ENCODE data around the gene MSLN.

The MSLN gene

GRCh38 chr16:778447-778846 lies 17.9 kb downstream of the MSLN start:
- DNase-seq: no peak

DNA sequence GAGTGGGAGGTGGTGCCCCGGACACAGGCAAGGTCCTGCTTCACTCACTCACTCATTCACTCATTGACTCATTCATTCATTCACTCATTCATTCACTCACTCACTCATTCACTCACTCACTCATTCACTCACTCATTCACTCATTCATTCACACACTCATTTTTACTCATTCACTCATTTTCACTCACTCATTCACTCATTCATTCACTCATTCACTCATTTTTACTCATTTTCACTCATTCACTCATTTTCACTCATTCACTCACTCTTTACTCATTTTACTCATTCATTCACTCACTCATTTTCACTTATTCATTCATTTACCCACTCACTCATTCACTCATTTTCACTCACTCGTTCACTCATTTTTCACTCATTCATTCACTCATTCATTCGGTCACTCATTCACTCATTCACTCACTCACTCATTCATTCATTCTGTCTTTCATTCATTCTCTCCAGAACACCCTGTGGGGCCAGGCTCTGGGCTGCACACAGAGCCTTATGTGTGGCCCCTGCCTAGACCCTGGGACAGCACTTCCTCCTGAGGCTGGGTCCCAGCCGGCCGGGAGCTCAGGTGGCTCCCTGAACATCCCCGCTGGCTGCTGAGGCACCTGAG lies 18.5 kb downstream of the MSLN start:
- DNase-seq: no peak

GRCh38 chr16:779561-779960 lies 19.0 kb downstream of the MSLN start:
- DNase-seq: no peak

GRCh38 chr16:780296-780695 lies 19.8 kb downstream of the MSLN start:
- DNase-seq: no peak

GRCh38 chr16:781346-782010 lies 20.9 kb downstream of the MSLN start:
- no peak for DNase-seq

GRCh38 chr16:782258-782657 lies 21.7 kb downstream of the MSLN start:
- DNase-seq: no peak

- no peak for DNase-seq
Measured at GRCh38 chr16:782766-783403, 22.4 kb downstream of the MSLN start.

DNA sequence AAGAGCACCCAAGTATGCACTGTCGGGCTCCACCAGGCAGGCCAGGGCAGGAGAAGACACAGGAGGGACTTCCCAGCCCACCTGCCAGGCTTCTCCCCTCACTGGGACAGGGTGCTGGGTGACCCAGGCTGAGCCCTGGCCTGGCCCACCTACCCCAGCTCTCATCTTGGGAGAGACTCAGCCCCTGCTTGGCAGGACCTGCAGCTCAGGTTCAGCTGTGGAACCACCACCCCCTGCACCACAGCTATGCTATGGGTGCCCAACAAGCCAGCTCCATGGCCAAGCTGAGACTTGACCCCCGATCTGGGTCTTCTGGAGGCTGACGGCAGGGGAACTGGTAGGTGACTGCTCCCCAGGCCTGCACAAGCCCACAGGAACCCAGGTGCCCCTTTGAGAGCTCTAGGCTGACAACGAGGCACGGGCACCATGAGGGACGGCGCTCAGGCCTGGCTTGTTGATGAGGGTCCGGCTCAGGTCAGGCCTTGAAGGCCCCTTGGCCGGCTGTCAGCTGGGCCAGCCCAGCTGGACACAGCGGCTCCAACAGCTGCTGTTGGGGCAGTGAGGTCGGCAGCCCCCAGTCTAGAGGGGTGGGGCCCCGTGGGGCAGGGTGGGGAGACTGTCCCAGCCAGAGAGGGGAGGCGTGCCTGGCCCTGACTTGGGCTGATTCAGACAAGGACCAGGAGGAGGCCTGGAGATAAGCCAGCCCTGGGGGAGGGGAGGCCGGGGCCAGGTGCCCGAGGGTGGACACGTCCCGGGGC lies 23.0 kb downstream of the MSLN start:
- DNase-seq: no peak

DNA sequence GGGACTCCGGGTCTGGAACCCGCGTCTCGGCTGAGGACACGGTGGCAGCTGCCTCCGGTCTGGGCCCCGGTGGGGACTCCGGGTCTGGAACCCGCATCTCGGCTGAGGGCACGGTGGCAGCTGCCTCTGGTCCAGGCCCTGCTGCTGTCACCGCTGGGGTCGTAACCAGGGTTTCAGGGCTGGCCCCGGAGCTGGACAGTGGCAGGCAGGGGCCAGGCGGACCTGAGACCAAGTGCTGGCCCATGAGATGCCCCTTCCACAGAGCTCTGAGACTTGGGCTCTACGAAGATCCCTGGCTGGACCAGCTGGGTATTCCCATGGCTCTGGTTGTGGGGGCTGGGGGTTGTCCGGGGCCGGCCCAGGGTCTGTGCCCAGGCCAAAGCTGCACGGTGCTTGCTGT lies 23.9 kb downstream of the MSLN start:
- DNase-seq: no peak

DNA sequence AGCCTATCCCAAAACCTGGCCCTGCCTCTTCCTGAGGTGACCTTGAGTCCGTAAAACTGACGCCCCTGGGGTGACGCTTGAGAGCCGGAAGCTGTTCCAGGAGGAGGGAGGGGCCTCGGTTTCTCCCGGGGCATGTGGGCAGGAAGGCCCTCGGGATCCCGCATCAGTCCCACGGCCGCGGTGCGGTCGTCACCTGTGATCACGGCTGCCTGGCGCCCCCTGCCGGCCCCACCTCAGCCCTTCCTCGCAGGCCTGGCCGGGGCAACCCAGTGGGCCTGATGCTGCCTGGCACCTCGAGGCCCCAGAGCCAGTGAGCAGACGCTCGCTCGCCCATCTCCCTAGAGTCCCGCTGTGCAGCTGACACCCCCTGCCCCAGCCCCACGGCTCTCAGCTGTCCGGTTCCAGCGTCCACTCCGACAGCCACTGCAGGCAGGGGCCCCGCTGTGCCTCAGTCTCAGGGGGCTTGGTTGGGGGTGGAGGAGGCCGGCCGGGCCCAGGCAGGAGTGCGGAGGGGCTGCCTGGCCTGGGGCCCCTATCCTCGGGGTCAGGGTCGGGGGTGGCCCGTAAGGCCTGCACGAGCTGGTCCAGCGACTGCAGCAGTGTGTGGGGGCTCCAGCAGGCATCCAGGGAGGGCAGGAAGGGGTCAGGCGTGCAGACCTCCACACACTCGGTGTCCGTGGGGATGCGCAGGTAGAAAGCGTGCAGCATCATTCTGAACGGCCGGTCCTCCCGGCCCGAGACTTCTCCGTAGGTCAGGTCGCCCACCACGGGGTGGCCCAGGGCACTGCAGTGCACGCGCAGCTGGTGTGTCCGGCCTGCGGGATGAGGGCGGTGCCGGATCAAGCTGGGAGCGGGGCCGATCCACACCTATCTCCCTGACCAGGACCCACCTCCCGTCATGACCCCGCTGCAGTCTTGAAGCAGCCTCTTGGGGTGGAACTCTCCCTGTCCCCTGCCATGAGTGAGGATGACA lies 25.3 kb downstream of the MSLN start:
- peak; percentile 81 for DNase-seq

DNA sequence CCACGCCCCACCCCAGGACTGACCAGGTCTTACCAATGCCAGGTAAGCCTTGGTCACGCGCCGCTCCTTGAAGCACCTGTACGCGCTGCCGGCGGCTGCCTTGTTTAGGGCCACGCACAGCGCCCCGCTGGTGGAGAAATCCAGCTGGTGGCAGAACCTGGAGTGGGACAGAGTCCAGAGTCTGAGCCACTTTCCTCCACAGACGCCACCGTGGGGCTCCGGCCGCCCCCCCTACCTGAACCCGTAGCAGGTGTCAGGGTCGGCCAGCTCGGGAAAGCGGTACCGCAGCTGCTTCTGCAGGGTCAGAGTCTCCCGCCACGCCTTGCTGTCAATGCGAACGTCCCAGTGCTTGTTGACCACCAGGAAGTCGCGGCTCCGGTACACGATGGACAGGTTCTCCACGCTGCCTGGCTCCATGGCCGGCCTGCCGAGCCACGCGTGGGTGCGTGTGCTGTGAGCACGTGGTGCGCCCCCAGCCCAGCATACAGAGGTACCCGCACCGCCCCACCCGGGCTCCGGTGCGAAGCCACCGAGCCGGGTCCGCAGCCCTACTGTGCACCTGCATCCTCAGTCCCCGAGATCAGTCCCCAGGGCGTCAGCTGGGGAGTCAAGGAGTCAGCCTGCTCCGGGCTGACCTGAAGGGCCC lies 26.9 kb downstream of the MSLN start:
- no peak for DNase-seq

- DNase-seq: no peak
Measured at GRCh38 chr16:787978-788398, 27.5 kb downstream of the MSLN start, which contains the start of gene RPUSD1. Gene RPUSD1 (minus strand): TSS chr16:788381. CDS start chr16:787737, 644 bp downstream.

DNA sequence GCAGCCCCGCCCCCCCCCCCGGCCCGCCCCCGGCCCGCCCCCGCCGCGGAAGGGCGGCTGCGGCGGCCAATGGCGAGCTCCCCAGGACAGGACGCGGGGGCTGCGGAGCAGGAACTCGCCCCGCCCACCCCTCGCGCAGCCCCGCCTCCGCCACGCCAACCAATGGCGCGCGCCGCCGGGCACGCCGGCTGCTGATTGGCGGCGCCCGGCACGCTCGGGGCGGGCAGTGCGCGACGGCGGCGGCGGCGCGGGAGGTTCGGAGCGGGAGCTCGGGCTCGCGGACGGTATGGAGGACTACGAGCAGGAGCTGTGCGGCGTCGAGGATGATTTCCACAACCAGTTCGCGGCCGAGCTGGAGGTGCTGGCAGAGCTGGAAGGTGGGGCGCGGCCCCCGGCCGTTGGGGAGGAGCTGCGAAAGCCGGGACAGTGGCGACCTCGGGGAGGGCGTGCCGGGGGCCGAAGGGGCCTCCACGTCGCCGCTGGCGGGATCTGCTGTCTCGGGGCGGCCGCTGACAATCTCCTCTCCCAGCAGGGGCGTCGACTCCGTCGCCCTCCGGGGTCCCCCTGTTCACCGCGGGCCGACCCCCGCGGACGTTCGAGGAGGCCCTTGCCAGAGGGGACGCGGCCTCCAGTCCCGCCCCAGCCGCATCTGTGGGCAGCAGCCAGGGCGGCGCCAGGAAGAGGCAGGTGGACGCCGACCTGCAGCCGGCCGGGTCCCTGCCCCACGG lies 28.0 kb downstream of the MSLN start, which contains the start of gene CHTF18:
CHTF18 (plus strand) TSS at position 222 of the 728 bp plus-strand sequence; CDS start at position 287, 65 bp downstream.
- DNase-seq: peak; percentile 95

DNA sequence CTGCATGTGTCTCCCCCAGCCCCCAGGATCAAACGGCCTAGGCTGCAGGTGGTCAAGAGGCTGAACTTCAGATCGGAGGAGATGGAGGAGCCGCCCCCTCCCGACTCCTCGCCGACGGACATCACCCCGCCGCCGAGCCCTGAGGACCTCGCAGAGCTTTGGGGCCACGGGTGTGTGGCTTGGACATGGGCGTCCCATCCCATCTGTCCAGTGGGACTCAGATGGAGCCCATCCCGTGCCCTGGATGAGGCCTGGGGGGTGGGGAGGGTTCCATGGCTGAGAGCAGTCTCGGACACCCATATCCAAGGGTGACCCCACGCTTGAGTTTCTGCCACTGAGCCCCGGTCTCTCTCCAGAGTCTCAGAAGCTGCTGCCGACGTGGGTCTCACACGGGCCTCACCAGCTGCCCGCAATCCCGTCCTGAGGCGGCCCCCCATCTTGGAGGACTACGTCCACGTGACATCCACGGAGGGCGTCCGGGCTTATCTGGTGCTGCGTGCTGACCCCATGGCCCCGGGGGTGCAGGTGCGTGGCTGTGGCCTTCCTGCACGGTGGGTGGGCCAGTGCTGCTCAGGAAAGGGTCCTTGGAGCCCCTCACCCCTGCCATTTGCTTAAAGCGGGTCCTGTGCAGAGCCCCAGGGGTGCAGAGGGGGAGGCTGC lies 28.8 kb downstream of the MSLN start:
- no peak for DNase-seq

GRCh38 chr16:790086-790485 lies 29.6 kb downstream of the MSLN start:
- no peak for DNase-seq

- no peak for DNase-seq
Measured at GRCh38 chr16:791131-791530, 30.6 kb downstream of the MSLN start.

DNA sequence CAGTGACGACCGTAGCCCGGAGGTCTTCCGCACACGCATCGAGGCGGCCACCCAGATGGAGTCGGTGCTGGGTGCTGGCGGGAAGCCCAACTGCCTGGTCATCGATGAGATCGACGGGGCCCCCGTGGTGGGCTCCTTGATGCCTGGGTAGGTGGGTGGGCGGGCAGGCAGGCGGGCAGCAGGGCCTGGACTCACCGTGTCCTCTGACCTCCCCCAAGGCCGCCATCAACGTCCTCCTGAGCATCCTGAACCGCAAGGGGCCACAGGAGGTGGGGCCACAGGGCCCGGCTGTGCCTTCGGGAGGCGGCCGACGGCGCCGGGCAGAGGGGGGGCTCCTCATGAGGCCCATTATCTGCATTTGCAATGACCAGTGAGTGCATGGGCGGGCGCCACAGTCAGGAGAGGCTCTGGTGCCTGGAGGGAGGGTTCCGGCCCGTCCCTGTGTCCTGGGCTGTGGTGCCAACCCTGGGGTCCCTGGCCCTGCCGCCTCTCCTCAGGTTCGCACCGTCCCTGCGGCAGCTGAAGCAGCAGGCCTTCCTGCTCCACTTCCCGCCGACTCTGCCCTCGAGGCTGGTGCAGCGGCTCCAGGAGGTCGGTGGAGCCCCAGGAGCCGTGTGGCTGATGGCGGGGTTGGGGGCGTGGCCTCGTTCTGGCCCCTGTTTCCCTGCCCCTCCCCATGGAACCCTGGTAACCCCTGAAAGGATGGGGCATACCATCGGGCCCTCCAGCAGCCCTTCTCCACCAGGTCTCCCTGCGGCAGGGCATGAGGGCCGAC lies 31.9 kb downstream of the MSLN start:
- DNase-seq: no peak

DNA sequence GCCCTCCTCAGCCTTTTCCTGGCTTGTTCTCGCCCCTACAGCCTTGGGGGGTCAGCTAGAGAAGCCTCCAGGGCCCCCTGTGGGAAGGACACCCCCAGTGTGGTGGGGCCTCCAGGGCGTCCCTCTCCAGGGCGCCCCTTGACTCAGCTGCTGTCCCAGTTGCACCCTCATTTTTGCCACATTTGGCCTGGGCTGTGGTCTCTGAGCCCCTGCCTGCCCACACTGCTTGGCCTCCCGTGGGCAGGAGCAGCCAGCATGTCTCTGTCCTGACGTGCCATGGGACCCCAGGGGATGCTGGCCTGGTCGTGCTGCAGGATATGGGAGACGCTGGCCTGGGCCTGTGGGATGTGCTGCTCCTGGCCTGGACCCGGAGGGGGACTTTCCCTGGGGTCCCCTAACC lies 32.9 kb downstream of the MSLN start:
- DNase-seq: no peak

DNA sequence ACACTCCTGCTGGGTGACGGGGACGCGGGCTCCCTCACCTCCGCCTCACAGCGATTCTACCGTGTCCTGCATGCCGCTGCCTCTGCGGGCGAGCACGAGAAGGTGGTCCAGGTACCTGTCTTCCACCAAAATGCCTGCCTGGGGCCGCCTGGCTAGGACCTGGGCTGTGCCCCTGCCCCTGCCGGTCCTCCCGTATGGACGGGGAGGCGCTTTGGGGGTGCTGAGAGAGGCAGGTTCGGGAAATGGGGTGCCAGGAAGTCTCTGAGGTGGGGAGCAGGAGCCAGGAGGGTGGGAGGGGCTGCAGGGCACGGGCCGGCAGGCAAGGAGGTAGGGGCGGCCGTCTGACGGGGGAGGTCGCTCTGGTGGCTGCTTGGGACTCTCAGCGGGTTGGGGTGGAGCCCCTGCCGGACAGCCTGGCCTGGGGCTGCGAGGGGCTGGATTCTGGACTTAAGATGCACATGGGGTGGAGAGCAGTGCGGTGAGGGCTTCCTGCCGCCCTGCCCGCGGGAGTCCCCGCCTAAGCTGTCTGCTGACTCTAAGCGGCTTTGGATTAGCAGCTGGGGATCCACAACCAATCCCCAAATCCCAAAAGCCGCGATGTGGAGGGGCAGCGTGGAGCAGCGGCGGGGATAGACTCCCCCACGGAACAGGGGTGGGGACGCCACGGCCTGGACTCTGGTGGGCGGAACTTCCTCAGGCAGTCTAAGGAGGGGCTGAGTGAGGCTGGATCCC lies 33.7 kb downstream of the MSLN start:
- DNase-seq: no peak
